Hindlimb muscle (tissue), 1 donor: ENCODE data around the gene LRRC61. TPM values are rescaled to one million over a fixed set of nuclear protein-coding genes. Genes with fewer than 3 reads are reported as not detected.
A peak's percentile ranks its signal among the peaks of the same experiment; 100 is the strongest.

Experiments
- DNase-seq: peaks from one replicate; pipeline ENCODE4 v3.0.0-alpha.2; 2013
- polyA plus RNA-seq: library from polyadenylated mRNA; unstranded; fragments of 120-200 nt; gene quantifications from one replicate; pipeline ENCODE4 v1.2.1, GENCODE V29; 2013; ENCODE audit not compliant: insufficient read length

The LRRC61 gene
- polyA plus RNA-seq, 1 donor, result 11.3 TPM

DNA sequence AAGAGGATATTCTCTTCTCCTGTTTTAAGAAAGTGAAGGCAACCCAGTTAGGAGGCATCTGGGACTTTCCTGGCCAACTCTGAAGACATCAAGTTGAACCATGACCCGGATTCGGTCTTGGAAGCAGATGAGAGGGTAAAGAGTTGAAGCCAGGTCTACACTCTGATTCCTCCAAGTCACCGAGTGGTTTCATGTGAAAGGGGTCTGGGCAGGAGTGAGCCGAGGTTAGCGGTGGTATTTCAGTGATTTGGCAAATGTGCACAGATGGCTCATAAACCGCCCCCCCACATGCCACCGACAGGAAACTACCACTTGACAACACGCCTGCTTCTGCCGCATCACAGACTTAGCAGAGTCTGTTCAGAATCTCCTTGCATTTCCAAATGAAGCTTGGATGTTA is 34.1 kb downstream of the LRRC61 start:
- DNase-seq, result no peak

DNA sequence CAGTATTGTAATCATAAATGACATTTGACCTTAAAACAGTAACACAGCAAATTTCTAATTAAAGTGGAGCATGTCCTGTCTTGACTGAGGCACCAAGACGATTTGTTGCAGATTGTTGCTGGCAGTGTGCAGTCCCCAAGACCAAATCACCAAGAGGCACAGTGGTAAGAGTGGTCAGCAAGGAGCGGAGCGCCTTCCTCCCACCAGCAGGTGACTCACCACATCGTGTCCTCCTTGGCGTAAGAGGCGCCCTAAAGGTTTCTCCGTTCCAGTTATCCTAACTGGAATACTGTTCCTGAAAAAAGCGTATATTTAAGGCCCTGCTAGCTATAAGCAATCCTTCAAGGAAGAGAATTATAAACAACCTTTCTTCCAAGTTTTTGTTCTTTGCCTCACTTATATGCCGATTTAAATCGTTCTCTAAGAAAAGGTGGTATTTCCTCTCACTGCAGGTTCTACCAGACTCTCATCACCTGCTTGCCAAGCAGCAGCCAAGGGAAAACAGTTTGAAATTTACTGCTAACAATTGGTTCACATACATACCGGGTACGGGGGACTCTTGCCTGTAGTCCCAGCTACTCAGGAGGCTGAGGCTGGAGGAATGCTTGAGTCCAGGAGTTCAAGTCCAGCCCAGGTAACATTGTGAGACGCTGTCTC is 34.7 kb downstream of the LRRC61 start:
- no peak for DNase-seq

DNA sequence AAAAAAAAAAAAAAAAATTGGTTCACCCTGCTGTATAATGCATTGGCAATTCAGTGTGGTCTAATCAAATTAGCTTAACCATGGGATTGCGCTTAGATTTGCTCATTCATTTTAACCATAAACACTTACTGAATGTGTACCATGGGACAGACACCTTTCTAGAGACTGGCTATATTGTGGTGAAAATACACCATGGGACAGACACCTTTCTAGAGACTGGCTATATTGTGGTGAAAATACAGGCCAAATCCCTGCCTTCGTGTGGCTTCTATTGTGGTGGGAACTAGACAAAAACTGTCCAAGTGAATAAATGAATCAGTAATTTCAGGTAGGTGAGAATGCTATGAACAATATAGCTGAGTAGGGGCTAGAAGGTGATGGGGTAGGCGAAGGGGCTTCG is 35.3 kb downstream of the LRRC61 start:
- no peak for DNase-seq

DNA sequence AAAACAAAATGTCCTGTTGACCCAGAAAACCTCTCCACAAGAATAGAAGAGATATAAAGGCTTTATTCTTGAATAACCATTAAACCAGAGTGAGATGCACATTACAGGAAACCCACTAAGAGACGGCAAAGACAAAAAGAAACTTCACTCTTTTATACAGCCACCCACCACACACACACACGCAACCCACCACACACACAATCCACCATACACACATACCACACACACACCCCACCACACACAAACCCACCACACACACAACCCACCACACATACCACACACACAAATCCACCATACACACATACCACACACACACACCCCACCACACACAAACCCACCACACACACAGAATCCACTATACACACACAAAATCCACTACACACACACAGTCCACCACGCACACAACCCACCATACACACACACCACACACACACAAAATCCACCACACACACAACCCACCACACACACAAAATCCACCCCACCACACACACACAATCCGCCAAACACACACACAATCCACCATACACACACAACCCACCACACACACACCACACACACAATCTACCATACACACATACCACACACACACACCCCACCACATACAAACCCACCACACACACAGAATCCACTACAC is 36.0 kb downstream of the LRRC61 start:
- DNase-seq, result no peak

DNA sequence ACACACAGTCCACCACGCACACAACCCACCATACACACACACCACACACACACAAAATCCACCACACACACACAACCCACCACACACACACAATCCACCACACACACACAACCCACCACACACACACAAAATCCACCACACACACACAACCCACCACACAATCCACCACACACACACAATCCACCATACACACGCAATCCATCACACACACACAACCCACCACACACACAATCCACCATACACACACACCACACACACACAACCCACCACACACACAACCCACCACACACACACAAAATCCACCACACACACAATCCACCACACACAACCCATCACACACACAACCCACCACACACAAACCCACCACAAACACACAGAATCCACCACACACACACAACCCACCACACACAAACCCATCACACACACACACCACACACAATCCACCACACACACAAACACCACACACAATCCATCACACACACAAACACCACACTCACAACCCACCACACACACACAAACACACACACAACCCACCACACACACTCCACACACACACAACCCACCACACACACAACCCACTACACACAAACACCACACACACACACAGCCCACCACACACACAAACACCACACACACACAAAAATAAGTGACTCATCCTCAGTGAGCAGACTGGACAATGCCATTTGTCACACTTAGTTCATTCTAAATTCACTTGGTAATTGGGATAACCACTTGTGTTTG is 36.6 kb downstream of the LRRC61 start:
- no peak for DNase-seq

DNA sequence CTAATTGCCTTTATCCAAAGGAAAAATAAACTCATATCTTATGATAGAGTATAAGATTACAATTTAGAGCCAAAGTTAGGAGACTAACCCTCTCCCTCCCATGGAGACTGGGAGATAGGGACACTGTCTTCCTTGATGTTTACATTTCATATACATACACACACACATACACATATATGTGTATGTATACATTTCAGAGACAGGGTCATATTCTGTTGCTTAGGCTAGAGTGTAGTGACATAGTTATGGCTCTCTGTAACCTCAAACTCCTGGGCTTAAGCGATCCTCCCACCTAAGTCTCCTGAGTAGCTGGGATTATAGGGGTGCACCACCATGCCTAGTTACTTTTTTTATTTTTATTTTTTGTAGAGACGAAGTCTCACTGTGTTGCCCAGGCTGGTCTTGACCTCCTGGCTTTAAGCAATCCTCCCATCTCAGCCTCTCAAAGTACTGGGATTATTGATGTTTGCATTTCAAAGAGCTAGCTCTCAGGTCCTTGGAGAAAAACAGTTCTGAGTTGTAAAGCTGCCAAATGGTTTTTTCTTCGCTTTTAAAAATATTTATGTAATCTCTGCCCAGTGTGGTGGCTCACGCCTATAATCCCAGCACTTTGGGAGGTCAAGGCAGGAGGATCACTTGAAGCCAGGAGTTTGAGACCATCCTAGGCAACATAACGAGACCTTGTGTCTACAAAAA is 37.4 kb downstream of the LRRC61 start:
- no peak for DNase-seq

DNA sequence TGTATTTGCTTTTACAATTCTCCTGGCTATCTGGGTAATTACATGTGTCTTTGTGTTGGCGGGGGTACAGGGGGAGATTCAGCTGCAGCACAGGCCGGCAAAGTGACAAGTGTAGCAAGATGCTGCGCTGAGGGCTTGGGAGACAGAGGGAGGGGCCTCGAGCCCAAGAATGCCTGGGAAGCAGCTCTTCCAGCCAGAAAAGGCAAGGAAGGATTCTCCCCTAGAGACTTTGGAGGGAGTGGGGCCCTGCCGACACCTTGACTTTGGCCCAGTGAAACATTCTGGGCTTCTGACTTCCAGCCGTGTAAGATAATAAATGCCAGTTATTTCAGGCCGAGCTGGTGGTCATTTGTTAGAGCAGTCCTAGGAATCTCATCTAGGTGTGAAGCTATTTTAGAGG is 38.2 kb downstream of the LRRC61 start:
- DNase-seq, result no peak

DNA sequence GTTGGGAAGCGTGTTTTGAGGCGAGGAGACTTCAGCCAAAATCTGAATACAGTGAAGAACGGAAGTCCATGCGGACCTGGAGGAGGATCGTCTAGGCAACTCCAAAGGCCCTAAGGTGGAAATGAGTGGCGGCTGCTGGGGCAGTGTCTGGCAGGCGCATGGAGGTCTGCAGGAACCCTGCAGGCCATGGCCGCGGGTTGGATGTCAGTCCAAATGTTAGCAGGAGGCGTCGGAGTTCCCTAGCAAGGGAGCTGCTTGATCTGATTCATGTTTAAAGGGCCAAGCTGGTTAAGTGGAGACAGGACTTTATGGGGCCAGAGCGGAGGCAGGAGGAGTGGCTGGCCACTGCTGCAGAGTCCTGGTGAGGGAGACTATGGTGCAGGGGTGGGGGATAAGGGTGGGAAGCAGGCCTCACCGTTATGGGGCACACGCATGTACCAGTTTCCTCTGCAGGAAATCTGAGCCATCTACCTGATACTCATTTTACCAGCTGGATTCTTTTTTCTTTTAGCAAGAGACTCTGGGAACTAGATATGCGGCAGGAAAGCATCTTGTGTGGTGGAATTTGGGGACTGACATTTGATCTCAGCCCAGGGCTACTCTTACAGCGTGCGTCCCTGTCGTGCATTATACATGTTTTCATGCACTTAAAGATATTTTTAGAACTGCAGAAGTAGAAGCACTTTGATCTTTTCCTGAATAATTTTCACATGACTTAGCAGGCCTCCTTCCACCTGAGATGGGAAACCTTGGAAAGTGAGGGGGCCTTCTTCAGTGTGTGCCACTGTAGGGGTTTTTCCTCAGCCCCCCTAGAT is 38.9 kb downstream of the LRRC61 start:
- no peak for DNase-seq

DNA sequence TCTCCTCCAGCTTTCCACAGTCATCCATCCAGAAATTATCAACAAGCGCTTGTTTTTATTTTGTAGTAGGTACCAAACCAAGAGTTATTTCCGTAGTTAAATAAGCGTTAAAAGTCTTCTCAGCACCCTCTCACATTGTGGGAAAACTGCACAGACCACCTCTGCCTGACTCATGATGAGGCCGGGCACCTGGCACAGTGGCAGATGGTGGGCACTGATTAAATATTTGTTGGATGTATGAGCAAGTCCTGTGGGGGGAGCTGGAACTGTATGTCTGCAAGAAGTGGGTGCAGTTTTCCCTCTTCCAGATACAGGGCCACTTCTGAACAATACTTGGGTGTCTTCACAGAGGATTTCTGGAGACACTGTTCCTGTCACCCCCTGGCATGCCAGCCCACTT is 40.2 kb downstream of the LRRC61 start:
- no peak for DNase-seq

DNA sequence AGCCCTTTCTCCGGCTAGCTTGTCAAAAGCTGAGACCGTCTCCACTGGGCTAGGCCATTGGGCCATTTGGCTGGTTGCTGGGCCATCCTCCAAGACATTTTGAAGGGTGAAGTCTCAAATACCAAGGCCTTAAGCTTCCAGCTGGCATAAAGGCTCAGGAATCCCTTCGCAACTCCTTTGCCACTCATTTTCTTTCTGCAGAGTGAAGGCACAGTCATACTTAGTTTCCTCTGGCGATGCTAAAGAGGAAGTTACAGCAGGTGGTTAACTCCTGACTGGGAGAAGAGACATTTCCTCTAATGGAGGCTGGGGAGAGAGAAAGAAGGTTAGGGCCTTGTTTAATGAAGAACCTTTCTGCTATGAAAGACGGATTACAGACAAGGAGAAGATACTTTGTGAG is 40.7 kb downstream of the LRRC61 start:
- DNase-seq, result no peak

DNA sequence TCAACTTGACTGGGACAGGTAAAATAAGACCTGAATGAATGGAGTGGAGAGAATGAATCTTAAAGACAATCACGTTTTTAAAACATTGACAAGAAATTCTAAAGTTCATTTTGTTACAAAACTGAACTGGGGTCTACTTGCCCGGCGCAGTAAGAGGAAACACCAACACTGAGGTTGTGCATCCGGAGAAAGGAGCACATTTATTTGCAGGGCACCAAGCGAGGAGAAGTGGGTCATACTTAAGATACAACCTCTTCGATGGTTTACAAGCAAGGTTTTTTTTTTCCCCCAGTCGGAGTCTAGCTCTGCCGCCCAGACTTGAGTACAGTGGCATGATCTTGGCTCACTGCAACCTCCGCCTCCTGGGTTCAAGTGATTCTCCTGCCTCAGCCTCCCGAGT is 42.0 kb downstream of the LRRC61 start:
- DNase-seq, result no peak

DNA sequence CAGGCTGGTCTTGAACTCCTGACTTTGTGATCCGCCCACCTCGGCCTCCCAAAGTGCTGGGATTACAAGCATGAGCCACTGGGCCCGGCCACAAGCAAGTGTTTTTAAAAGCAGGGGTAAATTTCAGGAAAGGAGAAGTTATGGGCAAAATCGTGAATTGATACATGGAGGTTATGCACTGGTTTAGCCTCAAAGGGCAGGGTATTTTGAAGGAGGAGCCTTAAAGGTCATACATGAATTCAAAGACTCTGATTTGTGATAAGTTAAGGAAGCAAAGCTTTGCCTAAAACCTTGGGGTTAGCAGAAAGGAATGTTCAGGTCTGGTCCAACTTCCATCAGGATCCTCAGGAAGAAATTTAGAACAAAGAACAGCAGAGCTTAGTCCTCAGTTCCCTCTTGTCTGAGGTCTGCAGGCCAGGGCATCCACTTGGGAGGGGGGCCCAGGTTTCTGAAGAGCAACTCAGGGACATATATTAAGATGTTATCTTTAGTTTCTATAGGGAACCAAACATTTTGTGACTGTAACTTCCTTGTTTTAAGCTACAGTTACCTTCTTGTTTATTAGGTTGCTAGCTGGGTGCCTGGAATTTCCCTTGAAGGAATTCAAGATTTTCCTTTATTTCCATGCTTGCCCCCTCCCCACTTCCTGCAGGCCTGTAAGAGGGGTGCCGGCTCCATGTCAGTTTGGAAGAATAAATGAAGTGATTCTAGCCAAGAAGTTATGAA is 42.7 kb downstream of the LRRC61 start:
- DNase-seq, result no peak

DNA sequence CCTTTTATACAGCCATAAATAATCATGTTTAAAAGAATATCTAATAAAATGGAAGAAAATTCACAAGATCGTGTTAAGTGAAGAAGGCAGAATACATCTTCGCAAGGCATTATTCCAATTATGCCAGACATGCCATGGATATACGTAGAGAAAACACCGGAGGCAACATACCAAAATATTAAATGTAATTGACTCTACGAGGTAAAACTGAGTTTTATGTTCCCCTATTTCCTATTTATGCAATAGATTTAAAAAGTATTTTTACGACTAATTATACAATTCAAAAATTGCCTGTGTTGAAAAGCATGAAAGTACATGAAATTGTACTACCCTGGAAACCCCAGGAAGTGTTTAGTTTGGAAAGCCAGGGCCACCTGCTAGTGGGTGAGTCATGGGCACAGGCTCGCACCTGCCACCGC is 44.5 kb downstream of the LRRC61 start:
- no peak for DNase-seq

DNA sequence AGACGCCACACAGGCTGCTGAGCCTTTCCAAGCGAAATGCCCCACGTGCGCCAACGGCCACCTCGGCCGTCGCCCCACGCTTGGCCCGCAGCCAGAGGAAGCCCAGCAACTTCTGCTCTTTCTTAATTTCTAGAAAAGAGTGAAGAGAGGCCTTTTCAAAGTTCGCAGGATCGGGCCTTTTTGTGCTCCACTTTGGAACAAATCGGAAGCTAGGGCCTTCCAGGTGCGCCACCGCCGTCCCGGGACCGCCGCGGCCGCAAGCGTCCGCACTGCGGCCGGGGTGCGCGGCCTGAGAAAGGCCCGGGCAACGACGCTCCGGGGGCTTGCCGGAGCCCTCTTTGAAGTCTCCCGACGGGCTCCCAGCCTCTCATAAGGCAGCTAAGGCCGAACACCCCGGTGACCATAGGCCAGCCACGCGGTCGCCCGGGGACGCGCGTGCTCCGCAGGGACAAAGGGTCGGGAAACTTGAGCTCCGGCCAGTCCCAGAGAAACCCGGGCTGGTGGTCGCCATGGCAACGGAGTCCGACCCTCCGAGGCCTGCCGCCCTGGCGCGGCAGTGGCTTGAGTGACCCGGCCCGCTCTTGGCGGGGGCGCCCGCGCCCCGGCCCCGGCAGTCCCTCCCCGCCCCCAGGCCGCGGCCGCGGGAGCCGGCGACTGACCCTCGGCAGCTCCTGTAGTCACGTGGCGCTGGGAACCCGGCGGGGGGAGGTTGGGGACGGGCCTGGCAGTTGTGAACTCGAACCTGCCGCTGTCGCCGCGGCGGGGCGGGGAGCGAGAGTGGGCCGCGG is 45.1 kb downstream of the LRRC61 start, which contains the start of gene REPIN1:
REPIN1 (plus strand) TSS at position 727 of the 788 bp plus-strand sequence. CDS start 890 bp downstream, outside the sequence.
- peak; percentile 91 for DNase-seq

DNA sequence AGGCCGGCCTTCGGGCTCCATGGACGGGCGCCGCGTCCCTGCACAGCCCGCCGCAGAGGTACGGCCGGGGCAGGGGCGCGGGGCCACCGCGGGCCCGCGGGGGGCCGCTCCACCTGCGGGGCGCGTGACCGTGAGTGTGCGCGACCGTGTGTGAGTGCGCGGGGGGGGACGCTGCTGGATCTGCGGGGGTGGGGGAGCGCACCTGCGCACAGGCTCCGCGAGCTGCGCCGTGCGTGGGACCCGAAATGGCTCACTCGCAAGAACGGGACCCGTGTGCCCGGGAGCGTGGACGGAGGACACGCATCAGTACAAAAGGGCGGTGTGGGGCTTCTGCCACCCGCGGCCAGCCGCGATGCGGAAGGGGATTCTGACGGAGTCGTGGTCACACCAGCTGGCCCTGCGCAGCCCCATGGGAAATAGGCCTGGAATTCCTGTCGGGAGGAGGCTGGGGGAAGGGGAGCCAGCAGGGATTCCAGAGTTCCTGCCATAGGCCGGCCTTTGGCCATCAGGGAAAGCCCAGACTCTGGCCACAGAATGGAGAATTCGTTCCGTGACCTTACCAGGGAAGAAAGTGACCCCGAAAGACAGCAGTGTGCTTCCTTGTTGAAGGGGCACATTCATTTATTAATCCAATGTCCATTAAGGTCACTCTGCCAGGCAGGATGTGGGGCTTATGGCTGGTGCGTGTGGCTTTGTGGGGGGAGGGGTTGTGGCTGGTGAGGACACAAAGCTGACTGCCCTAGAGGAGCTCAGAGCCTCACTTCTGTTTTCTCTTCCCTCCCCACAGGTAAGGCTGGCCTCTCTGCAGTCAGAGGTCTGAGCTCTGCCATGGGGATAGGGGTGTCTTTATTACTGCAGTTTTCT is 46.0 kb downstream of the LRRC61 start:
- DNase-seq, result peak; percentile 48

DNA sequence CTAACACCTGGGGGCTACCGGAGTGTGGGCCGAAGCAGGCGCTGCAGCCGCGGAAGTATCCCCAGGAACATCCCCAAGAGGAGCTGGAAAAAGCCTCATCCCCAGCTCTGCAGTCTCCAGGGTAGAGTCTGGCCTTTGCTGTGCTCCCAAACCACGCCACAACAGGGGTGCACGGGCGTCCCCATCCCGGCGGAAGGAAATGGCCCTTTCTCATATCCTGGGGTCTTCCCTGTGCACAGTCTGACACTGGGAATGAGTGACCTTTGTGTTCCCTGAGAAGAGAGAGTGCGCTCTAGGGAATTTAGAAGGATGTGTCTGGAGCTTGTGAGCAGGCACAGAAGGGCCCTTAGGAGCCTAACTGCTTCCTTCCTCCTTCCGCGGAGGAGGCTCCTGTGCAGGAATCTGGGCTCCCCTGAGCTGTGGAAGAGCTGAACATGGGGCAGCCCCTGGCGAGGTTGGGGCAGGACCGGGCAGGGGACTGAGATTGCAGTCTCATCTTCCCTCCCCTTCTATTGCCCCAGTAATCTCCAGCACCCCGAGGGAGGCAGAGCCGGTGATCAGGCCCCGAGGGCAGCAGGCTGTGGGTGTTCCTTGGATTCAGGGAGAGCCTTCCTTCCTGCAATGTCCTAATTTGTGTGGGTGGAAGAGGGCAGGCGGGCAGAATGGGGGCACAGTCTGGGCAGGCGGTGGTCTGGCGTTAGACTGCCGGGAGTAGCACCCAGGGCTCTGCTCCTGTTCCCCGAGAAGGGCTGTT is 46.8 kb downstream of the LRRC61 start:
- no peak for DNase-seq

DNA sequence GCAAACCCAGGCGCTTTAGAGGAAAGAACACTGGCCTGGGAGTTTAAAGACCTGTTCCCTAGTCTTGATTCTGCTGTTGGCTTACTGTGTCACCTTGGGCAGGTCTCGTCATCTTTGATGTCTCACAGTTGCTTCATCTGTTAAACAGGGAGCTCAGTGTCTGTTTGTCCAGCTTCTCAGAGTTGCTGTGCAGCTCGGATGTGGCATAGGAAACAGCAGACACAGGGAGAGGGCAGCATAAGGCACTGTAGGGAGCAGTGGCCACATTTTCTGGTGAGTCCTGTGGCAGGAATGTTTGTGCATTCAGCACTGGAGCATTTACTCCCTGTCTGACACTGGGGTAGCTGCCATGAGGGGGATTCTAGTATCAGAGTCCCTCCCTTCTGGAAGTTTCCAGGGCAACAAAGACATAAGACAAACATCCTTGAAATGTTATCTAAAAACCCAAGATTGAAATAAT is 47.5 kb downstream of the LRRC61 start:
- no peak for DNase-seq

DNA sequence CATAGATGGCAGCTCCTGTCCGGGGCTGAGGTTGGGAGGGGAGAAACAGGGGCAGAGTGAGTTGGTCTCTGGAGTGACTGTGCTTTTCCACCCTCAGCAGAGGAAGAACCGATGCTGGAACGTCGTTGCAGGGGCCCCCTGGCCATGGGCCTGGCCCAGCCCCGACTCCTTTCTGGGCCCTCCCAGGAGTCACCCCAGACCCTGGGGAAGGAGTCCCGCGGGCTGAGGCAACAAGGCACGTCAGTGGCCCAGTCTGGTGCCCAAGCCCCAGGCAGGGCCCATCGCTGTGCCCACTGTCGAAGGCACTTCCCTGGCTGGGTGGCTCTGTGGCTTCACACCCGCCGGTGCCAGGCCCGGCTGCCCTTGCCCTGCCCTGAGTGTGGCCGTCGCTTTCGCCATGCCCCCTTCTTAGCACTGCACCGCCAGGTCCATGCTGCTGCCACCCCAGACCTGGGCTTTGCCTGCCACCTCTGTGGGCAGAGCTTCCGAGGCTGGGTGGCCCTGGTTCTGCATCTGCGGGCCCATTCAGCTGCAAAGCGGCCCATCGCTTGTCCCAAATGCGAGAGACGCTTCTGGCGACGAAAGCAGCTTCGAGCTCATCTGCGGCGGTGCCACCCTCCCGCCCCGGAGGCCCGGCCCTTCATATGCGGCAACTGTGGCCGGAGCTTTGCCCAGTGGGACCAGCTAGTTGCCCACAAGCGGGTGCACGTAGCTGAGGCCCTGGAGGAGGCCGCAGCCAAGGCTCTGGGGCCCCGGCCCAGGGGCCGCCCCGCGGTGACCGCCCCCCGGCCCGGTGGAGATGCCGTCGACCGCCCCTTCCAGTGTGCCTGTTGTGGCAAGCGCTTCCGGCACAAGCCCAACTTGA is 48.2 kb downstream of the LRRC61 start:
- DNase-seq, result no peak
